GM18507 (cell line): Measurements from ENCODE around the gene TYW1B.
A peak's percentile ranks its signal among the peaks of the same experiment; 100 is the strongest.
"Not testable (repeated sequence)": the region's sequence is repeated elsewhere in the genome, so short reads cannot be mapped to it uniquely, and the experiment has no call there.

Experiments used
- DNase-seq: peaks from one replicate; pipeline ENCODE4 v3.0.0; 2011; ENCODE audit warnings: low read depth; ENCODE audit not compliant: insufficient read length; ENCODE audit errors: extremely low spot score
- FAIRE-seq: peaks from 2 replicates; lab custom pipeline; 2011; peaks lifted over from hg19 to GRCh38; lab: Jason Lieb, UNC

Gene TYW1B

GRCh38 chr7:72643708-72644107 lies 184.3 kb downstream of the TYW1B start:
- DNase-seq, FAIRE-seq: not testable (repeated sequence)

DNA sequence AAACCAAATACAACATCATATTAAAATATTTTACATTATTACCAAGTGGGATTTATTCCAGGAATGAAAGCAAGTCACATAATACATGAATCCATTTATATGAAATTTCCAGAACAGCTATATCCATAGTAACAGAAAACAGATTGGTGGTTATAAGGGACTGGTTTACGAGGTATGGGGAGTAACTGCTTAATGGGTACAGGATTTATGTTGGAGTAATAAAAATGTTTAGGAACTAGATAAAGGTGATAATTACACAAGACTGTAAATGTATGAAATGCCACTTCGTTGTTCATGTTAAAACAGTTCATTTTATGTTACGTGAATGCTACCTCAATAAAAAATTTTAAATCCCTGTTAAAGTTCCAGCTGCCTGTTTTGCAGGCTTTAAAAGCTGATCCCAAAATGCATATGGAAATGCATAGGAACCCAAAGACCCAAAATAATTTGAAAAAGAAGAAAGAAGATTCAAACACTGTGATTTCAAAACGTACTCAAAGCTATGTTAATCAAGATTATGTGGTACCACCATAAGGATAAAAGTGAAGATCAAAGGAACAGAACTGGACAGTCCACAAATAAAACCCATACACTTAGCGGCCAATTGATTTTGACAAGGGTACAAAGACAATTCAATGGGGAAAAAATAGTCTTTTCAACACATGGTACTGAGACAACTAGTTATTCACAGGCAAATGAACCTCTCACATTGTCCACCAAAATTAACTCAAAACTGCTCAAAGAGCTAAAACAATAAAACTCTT lies 186.3 kb downstream of the TYW1B start:
- FAIRE-seq, DNase-seq: not testable (repeated sequence)

GRCh38 chr7:72640740-72641139 lies 187.3 kb downstream of the TYW1B start:
- peak; percentile 73 for FAIRE-seq
- DNase-seq, result not testable (repeated sequence)

- not testable (repeated sequence) for DNase-seq, FAIRE-seq
Measured at GRCh38 chr7:72635273-72635908, 192.6 kb downstream of the TYW1B start.

- not testable (repeated sequence) for FAIRE-seq, DNase-seq
Measured at GRCh38 chr7:72632765-72633292, 195.2 kb downstream of the TYW1B start.

DNA sequence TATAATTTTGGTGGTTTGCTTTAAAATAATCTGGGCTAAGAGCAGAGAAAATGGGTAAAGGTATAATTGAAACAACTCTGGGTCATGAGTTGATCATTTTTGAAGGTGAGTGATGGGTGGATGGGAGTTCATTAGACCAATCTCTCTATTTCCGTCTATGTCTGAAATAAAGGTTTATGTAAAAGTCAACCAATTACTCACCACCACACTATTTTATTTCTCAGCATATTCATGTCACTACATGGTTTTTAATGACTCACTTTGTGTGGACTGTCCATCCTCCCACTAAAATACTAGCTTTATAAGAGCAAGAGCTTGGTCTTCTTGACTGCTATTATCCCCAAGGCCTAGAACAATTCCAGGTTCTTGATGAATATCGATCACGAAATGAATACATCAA lies 199.6 kb downstream of the TYW1B start:
- not testable (repeated sequence) for FAIRE-seq

DNA sequence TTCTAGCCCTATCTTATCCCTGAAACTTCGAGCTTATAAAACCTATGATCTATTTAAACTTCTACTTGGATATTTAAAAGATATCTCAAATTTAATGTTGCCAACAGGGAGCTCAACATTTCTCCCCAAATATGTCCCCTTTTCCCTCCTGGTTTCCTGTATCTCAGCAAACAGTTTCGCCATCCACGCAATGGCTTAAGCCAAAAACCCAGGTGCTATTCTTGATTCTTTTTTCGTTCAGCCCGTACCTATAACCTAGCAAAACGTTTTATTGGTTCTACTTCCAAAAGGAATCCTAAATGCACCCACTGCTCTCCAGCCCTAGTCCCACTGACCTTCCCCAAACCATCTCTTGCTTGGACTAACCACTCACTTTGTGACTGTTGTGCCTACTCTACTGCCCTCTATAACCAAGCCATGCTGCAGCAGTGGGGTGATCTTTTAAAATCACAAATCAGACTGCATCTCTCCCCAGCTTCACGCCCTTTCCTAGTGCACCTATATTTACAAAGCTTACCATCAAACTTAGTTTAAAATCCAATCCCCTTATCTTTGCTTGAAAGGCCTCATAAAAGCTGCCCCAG lies 201.5 kb downstream of the TYW1B start:
- not testable (repeated sequence) for DNase-seq
- FAIRE-seq, result peak; percentile 9

More for the DNA sequence above, 199.6 kb downstream of the TYW1B start:
- not testable (repeated sequence) for DNase-seq

GRCh38 chr7:72625721-72626423 lies 202.1 kb downstream of the TYW1B start:
- DNase-seq, result not testable (repeated sequence)
- FAIRE-seq, result peak; percentile 83

GRCh38 chr7:72622532-72622931 lies 205.5 kb downstream of the TYW1B start:
- DNase-seq (no peak), FAIRE-seq (no peak)

GRCh38 chr7:72621761-72622187 lies 206.2 kb downstream of the TYW1B start:
- not testable (repeated sequence) for FAIRE-seq, DNase-seq

DNA sequence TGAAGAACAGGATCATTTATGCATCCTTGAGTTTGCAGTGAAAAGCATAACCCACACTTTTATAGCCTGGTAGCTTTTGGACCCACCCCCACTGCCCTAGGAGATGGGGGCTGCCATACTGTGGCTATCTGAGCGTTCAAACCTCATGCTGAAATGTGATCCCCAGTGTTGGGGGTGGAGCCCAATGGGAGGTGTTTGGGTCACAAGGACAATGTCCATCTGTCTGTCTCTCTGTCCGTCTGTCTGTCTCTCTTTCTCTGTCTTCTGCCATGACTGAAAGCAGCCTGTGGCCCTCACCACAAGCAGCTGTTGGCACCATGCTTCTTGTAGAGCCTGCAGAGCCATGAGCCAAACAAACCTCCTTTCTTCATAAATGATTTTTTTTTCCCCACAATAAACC lies 207.1 kb downstream of the TYW1B start:
- not testable (repeated sequence) for FAIRE-seq, DNase-seq

- not testable (repeated sequence) for DNase-seq, FAIRE-seq
Measured at GRCh38 chr7:72618435-72619180, 209.4 kb downstream of the TYW1B start.

DNA sequence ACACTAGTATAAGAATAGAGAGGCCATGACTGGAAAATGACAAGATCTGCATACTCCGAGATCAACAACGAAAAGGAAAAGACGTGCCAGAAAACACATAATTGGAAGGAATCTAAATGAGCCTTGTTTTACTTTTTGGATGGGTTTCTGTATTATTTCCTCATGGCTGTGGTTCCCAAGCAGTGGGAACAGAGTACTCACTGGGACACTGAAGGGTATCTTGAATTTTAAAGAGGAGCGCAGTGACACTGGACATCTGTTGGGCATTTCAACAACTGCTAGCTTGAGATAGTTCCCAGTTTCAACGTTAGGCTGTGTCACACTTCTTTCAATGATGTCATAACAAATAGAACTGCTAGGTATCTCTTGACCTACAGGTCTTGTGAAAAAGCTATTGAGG lies 218.2 kb downstream of the TYW1B start:
- FAIRE-seq, DNase-seq: not testable (repeated sequence)

- FAIRE-seq, result peak; percentile 26
- DNase-seq, result not testable (repeated sequence)
Measured at GRCh38 chr7:72607988-72608387, 220.0 kb downstream of the TYW1B start.

- not testable (repeated sequence) for DNase-seq, FAIRE-seq
Measured at GRCh38 chr7:72605863-72606431, 222.1 kb downstream of the TYW1B start.

DNA sequence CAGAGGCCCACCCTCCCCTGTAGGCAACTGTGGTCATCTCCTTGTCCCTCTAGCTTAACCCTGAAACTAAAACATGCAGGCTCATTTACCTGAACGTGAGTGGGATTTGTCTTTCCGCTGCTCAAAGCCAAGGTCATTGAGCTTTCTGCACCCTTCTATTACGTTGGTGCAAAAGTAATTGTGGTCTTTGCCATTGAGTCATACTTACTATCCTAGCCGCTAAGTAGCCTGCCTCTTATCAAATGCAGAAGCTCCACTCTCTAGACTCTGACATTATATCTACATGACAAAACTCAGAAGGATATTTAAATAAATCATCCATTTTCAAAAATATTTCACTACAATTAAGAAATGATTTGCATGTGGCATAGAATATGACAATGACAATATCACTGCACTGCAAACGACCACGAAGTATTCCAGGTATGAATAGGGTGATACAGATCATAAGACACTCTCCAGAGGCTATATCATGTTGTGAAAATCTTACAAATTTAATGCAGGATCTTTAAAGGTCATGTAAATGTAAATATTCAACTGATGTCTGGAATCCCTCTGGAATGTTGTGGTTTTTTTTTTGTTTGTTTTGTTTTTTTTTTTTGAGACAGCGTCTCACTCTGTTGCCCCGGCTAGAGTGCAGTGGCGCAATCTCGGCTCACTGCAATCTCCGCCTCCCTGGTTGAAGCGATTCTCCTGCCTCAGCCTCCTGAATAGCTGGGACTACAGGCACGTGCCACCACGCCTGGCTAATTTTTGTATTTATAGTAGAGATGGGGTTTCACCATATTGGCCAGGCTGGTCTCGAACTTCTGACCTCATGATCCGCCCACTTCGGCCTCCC lies 223.0 kb downstream of the TYW1B start:
- not testable (repeated sequence) for DNase-seq, FAIRE-seq

DNA sequence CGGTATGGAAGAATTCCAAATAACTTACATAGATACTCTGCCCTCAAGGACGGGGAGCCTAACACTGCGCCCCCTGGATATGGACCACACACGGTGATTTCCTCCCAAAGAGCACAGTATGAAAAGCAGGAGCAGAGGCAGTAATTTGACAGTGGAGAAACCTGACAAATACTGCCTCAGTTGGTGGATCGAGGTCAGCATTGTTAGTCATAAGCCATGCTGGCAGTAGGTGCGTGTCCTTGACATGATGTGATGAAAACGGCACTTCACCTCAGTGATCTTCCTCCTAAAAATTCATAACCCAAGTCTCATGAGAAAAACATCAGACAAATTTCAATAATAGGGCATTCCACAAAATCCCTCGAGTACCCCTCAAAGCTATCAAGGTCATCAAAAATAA lies 224.5 kb downstream of the TYW1B start:
- FAIRE-seq, DNase-seq: not testable (repeated sequence)
